Astrocyte (in vitro differentiated cells and primary cell): ENCODE measurements around the gene ITFG1.

Experiments
- EZH2 ChIP-seq: IDR thresholded peaks from 2 replicates; pipeline ENCODE4 v1.6.1; 2012; ENCODE audit warnings: mild to moderate bottlenecking, low read length, inconsistent platforms; ENCODE audit not compliant: insufficient read depth
- TF ChIP-seq, protein P1 (sequence below): IDR thresholded peaks from 2 replicates; pipeline ENCODE4 v1.5.1; 2011; ENCODE audit warnings: low read depth, mild to moderate bottlenecking, inconsistent platforms, low read length, moderate library complexity; ENCODE audit not compliant: insufficient read depth

DNA sequence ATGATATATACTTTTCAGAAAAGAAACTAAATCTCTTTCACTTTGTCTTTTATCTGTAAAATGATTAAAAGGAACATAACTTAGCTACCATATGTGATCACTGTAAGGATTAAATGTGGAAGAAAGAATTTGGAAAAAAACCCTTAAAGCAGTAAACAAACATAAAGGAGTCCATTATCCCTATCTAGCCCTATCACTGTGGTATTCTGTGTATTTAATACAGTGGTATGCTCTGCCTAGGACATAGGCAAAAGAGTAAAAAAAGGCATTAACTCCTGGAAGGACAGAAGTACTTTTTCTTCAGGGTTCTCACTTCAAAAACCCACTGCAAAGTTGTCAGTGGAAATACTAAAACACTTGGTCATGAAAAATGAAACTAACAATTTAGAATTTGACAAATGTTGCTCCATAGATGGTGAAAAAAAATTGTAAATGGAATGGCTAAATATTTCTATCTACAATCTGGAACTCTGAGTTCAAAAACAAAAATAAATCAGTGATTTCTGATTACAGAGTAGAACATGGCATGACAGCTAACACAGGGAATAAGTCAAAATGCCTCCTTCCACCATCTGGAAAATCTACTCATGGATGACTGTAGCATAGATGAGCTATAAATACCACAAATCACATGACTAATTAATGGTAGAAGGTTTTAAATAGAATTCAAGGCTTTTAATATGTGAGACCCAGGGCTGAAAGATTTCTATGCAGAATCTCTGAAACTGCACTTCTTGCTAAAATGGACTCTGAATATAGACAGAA is 140.1 kb downstream of the ITFG1 start:
- TF ChIP-seq, protein P1, sequence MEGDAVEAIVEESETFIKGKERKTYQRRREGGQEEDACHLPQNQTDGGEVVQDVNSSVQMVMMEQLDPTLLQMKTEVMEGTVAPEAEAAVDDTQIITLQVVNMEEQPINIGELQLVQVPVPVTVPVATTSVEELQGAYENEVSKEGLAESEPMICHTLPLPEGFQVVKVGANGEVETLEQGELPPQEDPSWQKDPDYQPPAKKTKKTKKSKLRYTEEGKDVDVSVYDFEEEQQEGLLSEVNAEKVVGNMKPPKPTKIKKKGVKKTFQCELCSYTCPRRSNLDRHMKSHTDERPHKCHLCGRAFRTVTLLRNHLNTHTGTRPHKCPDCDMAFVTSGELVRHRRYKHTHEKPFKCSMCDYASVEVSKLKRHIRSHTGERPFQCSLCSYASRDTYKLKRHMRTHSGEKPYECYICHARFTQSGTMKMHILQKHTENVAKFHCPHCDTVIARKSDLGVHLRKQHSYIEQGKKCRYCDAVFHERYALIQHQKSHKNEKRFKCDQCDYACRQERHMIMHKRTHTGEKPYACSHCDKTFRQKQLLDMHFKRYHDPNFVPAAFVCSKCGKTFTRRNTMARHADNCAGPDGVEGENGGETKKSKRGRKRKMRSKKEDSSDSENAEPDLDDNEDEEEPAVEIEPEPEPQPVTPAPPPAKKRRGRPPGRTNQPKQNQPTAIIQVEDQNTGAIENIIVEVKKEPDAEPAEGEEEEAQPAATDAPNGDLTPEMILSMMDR = no peak
- no peak for TF ChIP-seq EZH2
